ENCODE results near the gene ATAD3B.
"Not testable (repeated sequence)": the region's sequence is repeated elsewhere in the genome, so short reads cannot be mapped to it uniquely, and the experiment has no call there.

Gene ATAD3B

GRCh38 chr1:1427820-1428148 is 43.8 kb upstream of the ATAD3B start:
- TF ChIP-seq GABPA (IDR thresholded peaks at IDR 0.05; ENCODE audit: low read depth), result no peak
- no peak for TF ChIP-seq POLR2AphosphoS5 (IDR thresholded peaks at IDR 0.05; ENCODE audit: low read depth)
- H3K27me3 ChIP-seq (ENCODE audit: insufficient read depth, poor library complexity, severe bottlenecking), result peaks cover 28% of the 10 kb centered on the region
- no peak for DNase-seq (ENCODE audit: low read depth in 1 of 2, low spot score in 1 of 2)
- no peak overlapping the region for H3K27ac ChIP-seq (replicated peaks)
- H3K4me3 ChIP-seq (replicated peaks; ENCODE audit: insufficient read depth, low read length), result no peak overlapping the region

- Histone ChIP-seq H3K27ac (replicated peaks) (no peak overlapping the region), H3K4me3 (replicated peaks; ENCODE audit: insufficient read depth, low read length) (no peak overlapping the region), H3K27me3 (ENCODE audit: insufficient read depth, poor library complexity, severe bottlenecking) (peaks cover 28% of the 10 kb centered on the region)
- TF ChIP-seq CTCF (IDR thresholded peaks at IDR 0.05; ENCODE audit: insufficient read depth, low read length), result no peak
- no peak for TF ChIP-seq GABPA (IDR thresholded peaks at IDR 0.05; ENCODE audit: low read depth)
- TF ChIP-seq POLR2AphosphoS5 (IDR thresholded peaks at IDR 0.05; ENCODE audit: low read depth), result no peak
- no peak for DNase-seq (ENCODE audit: low read depth in 1 of 2, low spot score in 1 of 2)
These were observed 43.4 kb upstream of the ATAD3B start for GRCh38 chr1:1428174-1428573.

- not testable (repeated sequence) for H3K27ac ChIP-seq (replicated peaks); H3K4me3 ChIP-seq (replicated peaks; ENCODE audit: insufficient read depth, low read length); DNase-seq (ENCODE audit: low read depth in 1 of 2, low spot score in 1 of 2)
- H3K27me3 ChIP-seq (ENCODE audit: insufficient read depth, poor library complexity, severe bottlenecking), result peaks cover 28% of the 10 kb centered on the region
These were observed 42.6 kb upstream of the ATAD3B start for GRCh38 chr1:1428967-1429366.

- H3K27me3 ChIP-seq (ENCODE audit: insufficient read depth, poor library complexity, severe bottlenecking), result peaks cover 28% of the 10 kb centered on the region
- H3K4me3 ChIP-seq (replicated peaks; ENCODE audit: insufficient read depth, low read length), result no peak overlapping the region
- no peak for DNase-seq (ENCODE audit: low read depth in 1 of 2, low spot score in 1 of 2)
- TF ChIP-seq REST (IDR thresholded peaks at IDR 0.05; ENCODE audit: insufficient replicate concordance, low read depth) (no peak), GABPA (IDR thresholded peaks at IDR 0.05; ENCODE audit: low read depth) (no peak), SPI1 (IDR thresholded peaks at IDR 0.05; ENCODE audit: borderline replicate concordance, low read depth) (no peak), CTCF (IDR thresholded peaks at IDR 0.05; ENCODE audit: insufficient read depth, low read length) (no peak), POLR2AphosphoS5 (IDR thresholded peaks at IDR 0.05; ENCODE audit: low read depth) (no peak)
- no peak overlapping the region for H3K27ac ChIP-seq (replicated peaks)
These were observed 41.9 kb upstream of the ATAD3B start for GRCh38 chr1:1429671-1430073.

- DNase-seq (ENCODE audit: low read depth in 1 of 2, low spot score in 1 of 2), result no peak
- no peak overlapping the region for H3K27ac ChIP-seq (replicated peaks)
- no peak for TF ChIP-seq GABPA (IDR thresholded peaks at IDR 0.05; ENCODE audit: low read depth)
- TF ChIP-seq SPI1 (IDR thresholded peaks at IDR 0.05; ENCODE audit: borderline replicate concordance, low read depth), result no peak
- TF ChIP-seq CTCF (IDR thresholded peaks at IDR 0.05; ENCODE audit: insufficient read depth, low read length), result no peak
- TF ChIP-seq REST (IDR thresholded peaks at IDR 0.05; ENCODE audit: insufficient replicate concordance, low read depth), result no peak
- no peak for TF ChIP-seq POLR2AphosphoS5 (IDR thresholded peaks at IDR 0.05; ENCODE audit: low read depth)
- no peak overlapping the region for H3K4me3 ChIP-seq (replicated peaks; ENCODE audit: insufficient read depth, low read length)
- peaks cover 34% of the 10 kb centered on the region for H3K27me3 ChIP-seq (ENCODE audit: insufficient read depth, poor library complexity, severe bottlenecking)
These were observed 41.2 kb upstream of the ATAD3B start for GRCh38 chr1:1430114-1430982.
